EL (cell line): ENCODE results near the gene CHN1.

Experiments
- DNase-seq: peaks from one replicate; pipeline ENCODE4 v3.0.0-alpha.2; 2016

The CHN1 gene

GRCh38 chr2:174971868-174972781 lies 33.1 kb downstream of the CHN1 start:
- peak; percentile 86 for DNase-seq

DNA sequence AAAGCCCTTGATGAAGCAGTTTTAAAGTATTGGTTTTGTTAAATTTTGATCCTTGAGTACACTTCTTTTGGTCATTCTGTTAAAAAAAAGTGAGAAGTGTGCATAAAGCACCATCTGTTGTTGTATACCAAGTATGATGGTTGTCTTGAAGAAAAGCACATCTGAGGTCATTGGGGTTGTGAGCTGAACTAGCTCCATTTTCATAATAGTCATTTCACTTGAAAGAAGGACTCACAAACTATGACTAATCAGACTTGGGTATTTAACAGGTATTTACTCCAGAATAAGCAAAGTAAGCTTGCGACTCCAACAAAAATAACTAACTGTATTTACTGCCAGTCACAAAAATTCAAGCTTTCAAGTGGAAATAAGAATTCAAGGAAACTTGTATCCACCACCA lies 35.1 kb downstream of the CHN1 start:
- no peak for DNase-seq

- no peak for DNase-seq
These were observed 36.0 kb downstream of the CHN1 start for GRCh38 chr2:174969091-174969734.

DNA sequence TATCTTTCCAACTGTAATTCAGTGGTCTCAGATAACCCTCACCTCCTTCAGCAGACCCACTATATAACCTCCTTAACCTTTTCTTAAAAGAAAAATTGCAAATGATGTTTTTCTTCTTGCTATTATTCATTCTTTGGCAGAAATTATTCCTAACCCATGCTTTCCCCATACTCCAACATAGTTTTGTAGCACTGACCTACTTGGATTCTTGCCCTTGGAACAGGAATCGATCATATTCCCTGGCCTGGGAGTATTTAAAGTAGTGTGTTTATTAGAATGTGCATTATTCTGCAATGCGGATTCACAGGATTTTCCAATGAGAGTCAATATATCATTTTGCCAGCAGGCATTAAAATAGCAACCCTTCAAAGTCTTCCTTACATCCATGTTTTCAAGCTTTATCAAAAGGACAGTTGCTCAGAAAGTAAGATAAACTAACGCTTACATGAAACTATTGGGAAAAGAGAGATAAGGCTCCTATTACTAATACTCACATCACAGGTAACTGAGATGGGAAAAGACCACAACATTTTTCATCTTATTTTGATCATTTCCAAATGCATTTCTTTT lies 37.4 kb downstream of the CHN1 start:
- DNase-seq: no peak

GRCh38 chr2:174967086-174967485 lies 38.1 kb downstream of the CHN1 start:
- DNase-seq: no peak

GRCh38 chr2:174965992-174966744 lies 39.0 kb downstream of the CHN1 start:
- no peak for DNase-seq

DNA sequence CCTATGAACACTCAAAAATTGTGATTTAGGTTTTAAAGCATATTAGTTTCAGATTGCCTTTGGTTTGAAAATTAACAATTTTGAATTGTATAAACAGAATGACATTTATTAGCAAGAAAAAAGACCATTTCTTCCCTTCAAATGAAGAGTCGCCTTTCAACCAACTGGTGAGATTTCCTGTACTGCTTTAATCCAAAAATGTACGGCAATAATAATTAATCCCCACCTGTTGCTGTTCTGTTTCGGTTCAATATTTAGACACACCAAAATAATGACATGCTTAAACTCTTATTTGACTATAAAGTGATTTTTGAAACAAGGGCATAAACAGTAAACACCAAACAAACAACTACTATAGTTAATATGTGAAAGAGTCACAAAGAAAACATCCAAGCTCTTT lies 39.6 kb downstream of the CHN1 start:
- DNase-seq: no peak

DNA sequence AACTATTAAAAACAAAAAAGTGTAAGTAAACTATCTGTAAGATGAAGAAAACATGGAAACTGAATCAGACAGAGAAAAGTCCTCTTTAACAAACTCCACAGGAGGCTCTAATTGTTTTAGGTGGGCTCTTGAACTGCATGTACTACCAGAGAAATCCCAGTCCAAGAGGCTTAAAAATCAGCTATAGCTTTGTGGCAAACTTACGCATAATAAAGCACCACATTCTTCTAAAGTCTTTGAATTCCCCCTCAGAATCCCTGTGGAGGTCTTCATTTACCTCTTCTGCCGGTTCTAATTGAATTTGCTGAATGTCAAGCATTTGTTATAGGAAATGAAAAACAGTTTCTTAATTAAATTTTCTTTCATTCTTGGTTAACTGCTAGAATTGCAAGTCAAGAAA lies 40.8 kb downstream of the CHN1 start:
- no peak for DNase-seq

GRCh38 chr2:174963437-174964400 lies 41.5 kb downstream of the CHN1 start:
- no peak for DNase-seq

DNA sequence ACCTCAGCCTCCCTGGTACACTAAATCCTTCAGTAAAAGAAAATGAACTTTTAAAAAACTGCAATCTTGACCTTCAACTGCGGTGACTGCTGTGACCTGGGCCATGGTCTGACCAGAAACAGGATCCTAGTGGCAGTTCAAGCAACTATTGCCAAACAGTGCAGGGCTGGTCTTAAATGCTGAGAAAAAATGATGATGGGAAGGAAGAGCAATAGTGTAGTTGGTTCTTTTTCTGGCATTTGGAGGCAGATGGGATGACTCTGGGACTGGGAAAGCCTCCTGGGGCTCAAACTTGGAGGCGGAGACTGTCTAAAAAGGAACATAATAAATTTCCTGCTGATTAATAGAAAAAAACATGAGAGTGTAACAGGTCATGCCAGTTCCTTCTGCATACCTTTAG lies 45.4 kb downstream of the CHN1 start:
- no peak for DNase-seq

DNA sequence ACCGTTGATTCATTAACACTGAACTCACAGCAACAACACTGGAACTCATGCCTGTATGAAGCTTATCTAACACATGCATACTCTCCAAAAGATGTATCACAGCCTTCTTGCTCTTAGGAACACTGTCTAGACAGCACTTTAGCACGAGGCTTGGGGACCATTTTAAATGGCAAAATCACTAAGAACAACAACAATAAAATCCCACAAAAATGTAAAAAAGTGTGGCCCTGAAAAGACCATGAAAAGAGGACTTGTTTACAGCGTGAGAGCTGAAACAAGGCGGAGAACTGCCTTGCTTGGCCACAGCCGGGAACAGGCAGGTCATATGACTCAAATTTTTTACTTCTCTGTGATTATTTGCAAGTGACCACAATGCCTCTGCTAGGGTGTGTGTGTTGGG lies 48.1 kb downstream of the CHN1 start:
- no peak for DNase-seq

- peak; percentile 26 for DNase-seq
These were observed 52.6 kb downstream of the CHN1 start for GRCh38 chr2:174952607-174953006.

DNA sequence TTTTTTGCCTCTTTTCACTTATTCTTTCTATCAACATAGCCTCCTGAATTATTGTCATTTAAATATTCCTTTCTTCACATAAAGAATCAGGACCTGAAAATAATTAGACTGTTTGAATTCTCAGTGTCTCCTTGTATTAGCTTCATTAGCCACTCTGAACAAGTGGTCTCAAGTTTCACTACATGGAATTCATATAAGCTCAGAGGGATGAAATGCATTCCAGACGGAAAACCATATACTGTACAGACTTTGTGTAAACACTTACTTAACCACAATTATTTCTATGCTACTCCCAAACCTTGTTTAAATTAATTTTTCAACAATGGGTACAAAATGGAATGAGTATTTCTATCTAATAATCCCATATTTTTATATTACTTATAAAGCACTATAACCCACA lies 53.4 kb downstream of the CHN1 start:
- peak; percentile 75 for DNase-seq

GRCh38 chr2:174949988-174950687 lies 55.0 kb downstream of the CHN1 start:
- DNase-seq: no peak

- no peak for DNase-seq
These were observed 59.5 kb downstream of the CHN1 start for GRCh38 chr2:174945601-174946260.

DNA sequence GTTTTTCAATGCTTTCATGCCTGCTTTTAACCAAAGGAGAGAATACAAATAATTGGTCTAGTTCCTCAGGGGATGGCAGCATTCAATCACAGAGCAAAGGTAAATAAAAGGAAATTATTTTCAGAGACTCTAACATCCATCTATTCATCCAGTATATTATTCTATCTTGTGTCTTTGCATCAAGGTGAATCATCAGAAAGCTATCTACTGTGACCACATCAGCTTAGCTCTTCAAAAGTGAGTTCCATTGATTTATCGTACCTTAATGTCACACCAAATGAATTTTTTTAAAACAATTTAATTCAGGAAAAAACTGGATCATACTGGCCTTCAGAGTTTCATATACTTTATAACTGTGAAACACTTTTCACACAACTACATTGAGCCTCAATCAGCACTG lies 66.1 kb downstream of the CHN1 start:
- peak; percentile 76 for DNase-seq

GRCh38 chr2:174931724-174932123 lies 73.5 kb downstream of the CHN1 start:
- peak; percentile 46 for DNase-seq

GRCh38 chr2:174929786-174930185 lies 75.4 kb downstream of the CHN1 start:
- DNase-seq: no peak

GRCh38 chr2:174925046-174925784 lies 80.0 kb downstream of the CHN1 start:
- DNase-seq: no peak

- no peak for DNase-seq
These were observed 81.0 kb downstream of the CHN1 start for GRCh38 chr2:174924061-174924693.
